ENCODE results near the gene LGMN. TPM values are rescaled to one million over a fixed set of nuclear protein-coding genes. Genes with fewer than 3 reads are reported as not detected.
"Not testable (repeated sequence)": the region's sequence is repeated elsewhere in the genome, so short reads cannot be mapped to it uniquely, and the experiment has no call there.

Gene LGMN
- 100 to 1,000 TPM; 117 to 139 (median 127) TPM for polyA plus RNA-seq (ENCODE audit: insufficient read length in 4 of 4)

DNA sequence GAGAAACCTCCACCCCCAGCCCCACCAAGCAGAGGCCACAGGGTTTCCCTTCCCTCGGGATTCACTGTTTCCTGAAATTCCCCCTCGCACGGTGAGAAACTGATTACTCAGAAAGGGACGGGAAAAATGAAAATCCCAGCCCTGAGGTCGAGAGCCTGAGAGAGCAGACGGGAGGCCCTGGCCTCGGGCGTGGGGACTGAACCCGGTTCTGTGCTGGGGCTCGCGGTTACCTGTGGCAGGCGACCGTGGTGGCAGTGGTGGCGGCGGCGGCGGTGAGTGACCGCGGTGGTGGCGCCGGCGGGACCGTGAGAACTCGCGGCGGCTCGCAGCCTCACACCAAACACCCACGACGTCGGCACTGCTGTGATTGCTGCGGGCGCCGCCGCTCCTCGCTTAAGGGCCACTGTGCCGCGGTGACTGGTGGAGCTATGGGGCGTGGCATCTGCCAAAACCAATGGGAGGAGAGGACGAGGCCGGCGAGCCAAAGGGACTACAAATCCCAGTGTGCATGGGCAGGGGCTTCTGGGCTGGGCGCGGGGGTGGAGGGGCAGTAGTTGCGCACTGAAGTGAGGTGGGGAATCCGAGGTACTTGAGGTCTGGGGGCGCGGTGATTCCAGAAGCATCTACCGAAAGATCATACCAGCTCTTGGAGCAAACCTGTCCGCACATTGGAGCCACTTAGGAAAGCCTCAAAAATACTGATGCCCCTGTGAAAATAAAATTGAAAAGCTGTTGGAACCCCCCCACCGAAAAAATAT lies at the start of gene LGMN:
Gene LGMN (minus strand): TSS at position 369 of the 758 bp plus-strand sequence. CDS start 15,841 bp downstream, outside the sequence.
- DNase-seq (ENCODE audit: low read depth in 4 of 4, low spot score in 2 of 4), result peak; percentile 64 to 86 (median 78)

- no peak for DNase-seq (ENCODE audit: low read depth in 4 of 4, low spot score in 2 of 4)
These were observed 46.5 kb upstream of the LGMN start for GRCh38 chr14:92794961-92795360.

DNA sequence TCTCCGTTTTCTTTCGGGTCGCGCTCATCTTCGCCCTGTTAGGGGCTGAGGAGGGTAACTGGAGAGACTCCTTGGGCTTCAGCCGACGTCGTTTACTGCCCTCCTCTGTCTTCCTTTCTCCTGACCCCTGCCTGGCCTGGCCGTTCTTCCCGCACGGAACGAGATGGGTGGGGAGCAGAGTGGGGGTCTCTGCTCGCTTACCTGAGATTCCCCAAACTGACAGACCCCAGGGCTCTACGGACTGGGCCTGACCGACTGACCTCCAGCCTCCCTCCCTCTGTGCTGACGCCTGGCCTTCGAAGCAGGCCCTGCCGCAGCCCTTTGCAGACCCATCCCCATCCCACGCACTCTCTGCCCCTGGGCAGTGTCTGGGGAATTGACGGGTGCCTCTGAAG lies 46.1 kb upstream of the LGMN start:
- peak in 1 of 4 donors; percentile 11 for DNase-seq (ENCODE audit: low read depth in 4 of 4, low spot score in 2 of 4)

DNA sequence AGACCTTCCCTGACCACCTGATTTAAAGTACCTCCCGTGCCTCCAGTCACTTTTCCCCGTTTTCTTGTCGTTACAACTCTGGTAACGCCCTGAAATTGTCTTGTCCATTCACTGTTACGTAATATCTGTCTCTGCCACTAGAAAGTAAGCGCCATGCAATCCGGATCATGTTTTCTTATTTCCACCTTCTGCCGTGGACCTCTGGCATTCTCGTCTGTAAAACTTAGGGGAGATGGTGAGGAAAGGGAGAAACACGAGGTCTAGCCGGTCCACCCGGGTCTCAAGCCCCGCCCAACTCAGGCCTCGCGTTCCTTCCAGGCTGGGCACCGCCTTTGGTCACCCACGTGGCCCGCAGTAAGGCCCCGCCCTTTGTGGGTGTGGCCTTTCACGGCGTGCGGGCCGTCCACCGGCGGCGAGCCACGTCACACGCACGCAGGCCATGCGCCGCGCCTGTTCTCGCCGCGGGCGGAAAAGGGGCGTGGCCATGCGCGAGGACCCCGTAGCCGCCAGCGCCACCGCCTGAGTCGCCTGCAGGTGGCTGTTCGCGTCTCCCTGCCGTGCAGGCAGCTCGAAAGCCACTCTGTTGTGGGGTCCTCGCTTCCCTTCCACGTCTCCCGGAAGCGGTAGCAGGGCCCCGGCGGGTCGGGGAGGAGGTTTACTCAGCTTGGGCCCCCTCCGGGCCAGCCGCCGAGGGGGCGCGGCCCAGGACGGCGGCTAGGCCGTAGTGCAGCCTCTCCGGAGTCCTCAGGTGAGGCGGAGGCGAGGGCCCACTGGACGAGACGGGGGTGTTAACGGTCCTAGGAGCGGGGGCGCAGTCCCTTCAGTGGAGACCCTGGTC lies 45.5 kb upstream of the LGMN start, which contains the start of gene GOLGA5:
Gene GOLGA5 (plus strand): TSS at position 597 of the 838 bp plus-strand sequence. CDS start 3,133 bp downstream, outside the sequence.
- DNase-seq (ENCODE audit: low read depth in 4 of 4, low spot score in 2 of 4), result peak; percentile 90 to 95 (median 93)

DNA sequence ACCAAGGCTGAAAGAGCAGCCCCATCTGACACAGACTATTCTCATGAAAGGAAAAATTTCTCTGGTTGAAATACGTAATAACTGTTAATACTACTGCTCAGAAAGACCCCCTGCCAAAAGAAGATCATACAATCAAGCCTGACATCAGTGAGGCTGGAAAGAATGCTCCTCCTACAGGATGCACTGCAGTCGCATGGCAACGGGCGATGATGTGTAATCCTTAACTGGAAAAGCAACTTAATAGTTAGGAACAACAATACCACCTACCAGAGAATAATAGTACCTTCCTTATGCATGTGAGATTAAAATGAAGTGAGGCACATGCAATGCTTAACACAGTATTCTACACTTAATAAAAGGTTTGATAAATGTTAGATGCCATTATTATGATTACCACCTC lies 44.5 kb upstream of the LGMN start:
- no peak for DNase-seq (ENCODE audit: low read depth in 4 of 4, low spot score in 2 of 4)

DNA sequence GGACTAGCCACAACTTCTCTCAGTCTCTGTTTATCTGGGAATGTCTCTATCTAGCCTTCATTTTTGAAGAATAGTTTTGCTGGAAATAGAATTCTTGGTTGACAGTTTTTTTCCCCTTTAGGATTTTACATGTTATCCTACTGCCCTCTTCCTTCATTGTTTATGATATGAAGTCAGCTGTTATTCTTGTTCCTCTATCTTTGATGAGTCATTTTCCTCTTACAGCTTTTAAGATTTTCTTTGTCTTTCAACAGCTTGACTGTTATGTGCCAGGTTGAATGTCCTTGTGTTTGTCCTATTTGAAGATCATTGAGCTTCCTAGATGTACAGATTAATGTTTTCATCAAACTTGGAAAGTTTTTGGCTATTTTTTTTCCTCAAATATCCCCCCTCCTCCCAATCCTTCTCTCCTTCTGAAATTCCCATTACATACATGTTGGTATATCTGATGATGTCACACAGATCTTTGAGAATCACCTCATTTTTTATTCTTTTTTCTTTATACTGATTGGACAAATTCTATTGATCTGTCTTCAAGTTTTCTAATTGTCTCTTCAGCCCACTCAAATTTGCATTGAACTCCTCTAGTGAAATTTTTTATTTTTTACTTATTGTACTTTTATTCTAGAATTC lies 41.1 kb upstream of the LGMN start:
- no peak for DNase-seq (ENCODE audit: low read depth in 4 of 4, low spot score in 2 of 4)

- DNase-seq (ENCODE audit: low read depth in 4 of 4, low spot score in 2 of 4), result no peak
These were observed 39.1 kb upstream of the LGMN start for GRCh38 chr14:92787554-92787953.

DNA sequence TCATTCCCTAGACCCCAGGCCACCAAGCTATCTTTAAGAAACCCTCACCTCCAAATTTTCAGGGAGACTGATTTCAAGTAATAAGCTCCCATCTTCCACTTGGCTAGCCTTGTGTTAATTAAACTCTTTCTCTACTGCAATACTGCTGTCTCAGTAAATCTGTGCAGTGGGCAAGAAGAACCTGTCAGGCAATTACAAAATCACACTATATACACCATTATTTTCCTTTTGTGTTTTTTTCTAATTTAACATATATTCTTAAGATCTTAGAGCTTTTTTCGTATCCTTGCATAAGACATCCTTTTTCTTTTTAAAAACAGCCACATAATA lies 38.0 kb upstream of the LGMN start:
- DNase-seq (ENCODE audit: low read depth in 4 of 4, low spot score in 2 of 4), result no peak

DNA sequence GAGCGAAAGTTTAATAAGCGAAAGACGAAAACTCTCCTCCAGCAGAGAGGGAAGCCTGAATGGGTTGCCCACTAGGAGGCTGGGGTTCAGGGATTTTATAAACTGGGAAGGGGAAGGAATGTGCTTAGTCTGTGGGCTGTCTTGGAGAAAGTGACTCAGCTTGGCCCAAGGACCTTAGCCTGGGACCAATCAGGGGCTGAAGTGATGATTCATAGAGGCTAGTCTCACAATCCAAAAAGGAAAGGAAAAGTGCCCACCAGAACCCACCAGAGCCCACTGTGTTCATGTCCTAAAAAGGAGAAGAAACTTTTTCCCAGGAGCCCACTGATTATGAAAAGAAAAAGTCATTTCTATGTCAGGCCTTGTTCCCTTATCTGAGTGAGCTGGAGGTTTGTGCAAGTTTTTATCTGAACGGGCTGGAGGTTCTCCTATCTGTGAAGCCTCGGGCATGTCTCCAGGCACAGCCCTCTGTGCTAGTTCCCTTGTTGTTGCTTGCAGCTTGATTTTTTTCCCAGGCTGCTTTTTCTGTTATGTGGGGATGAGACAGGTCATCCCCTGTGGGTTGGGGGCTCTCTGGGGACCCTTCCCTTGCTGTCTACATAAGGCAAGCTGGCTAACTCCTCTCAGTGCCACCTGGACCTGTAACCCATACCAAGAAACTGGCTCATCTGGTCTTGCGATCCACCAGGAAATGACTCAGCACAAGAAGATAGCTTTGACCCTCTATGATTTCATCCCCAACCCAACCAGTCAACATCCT lies 37.4 kb upstream of the LGMN start:
- DNase-seq (ENCODE audit: low read depth in 4 of 4, low spot score in 2 of 4), result no peak

GRCh38 chr14:92783813-92784431 lies 35.5 kb upstream of the LGMN start:
- DNase-seq (ENCODE audit: low read depth in 4 of 4, low spot score in 2 of 4), result peak in 2 of 4 donors; percentile 18 to 63

GRCh38 chr14:92781350-92781749 lies 32.9 kb upstream of the LGMN start:
- DNase-seq (ENCODE audit: low read depth in 4 of 4, low spot score in 2 of 4), result no peak

- no peak for DNase-seq (ENCODE audit: low read depth in 4 of 4, low spot score in 2 of 4)
These were observed 32.2 kb upstream of the LGMN start for GRCh38 chr14:92780444-92781232.

DNA sequence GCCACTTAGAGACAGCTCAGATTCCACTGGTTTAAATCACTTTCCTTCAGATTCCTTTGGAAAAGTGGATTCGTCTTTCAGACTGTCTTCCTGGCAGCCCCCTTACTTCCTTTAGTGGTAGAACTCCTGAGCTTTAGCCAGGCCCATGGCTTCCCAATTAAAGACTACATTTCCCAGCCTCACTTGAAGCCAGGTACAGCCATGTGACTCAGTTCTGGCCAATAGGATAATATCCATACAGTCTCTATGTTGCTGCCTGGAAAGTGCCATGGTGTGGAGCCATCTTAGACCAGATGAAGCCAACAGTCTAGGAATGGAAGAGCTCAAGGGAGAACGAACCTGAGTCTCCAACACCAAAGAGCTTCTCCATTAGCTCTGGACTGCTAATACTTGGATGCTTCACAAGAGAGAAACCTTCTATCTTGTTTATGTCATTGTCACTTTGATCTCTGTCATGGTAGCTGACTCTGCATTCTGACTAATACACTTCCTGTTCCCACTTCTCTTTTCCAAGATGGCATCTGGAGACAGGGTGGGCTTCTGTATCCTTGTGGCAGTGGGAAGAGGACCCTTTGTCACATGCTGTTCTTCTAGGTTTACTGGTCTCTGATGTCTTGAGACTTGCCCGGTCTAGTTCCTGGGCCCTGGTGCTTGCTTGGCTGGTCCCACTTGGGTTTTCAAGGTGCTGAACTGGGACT lies 30.6 kb upstream of the LGMN start:
- not testable (repeated sequence) for DNase-seq (ENCODE audit: low read depth in 4 of 4, low spot score in 2 of 4)

DNA sequence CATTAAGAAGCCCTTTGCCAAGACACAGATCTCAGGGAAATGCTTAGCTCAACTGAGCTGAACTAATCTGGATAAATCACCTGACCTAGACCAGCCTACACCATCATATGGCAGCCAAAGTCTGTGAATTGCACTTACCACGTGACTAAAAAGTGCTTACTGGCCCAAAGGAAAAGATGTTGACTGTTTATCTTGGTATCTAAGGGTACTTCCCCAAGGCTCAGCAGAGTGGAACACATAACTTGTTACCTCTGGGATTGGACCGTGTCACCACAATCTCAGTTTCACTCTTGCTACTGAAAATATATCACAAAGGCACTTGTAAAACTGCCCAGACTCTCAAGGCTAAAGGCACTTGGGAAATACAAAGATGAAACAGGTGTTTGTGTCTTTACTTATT lies 26.9 kb upstream of the LGMN start:
- DNase-seq (ENCODE audit: low read depth in 4 of 4, low spot score in 2 of 4), result peak in 1 of 4 donors; percentile 17

DNA sequence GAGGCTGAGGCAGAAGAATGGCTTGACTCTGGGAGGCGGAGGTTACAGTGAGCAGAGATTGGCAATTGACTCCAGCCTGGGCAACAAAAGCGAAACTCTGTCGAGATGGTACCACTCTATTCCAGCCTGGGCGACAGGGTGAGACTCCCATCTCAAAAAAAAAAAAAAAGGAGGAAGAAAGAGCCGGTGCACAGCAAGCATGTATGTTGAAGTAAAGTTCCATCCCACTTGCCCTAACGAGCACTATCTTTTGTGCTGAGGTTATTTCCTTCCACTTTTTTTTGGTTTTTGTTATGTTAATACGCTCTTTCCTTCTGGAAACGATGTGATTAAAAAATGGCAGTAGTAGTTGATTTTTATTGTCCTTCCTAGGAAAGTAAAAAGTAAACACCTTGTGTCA lies 26.1 kb upstream of the LGMN start:
- no peak for DNase-seq (ENCODE audit: low read depth in 4 of 4, low spot score in 2 of 4)

GRCh38 chr14:92770484-92770883 lies 22.1 kb upstream of the LGMN start:
- DNase-seq (ENCODE audit: low read depth in 4 of 4, low spot score in 2 of 4), result no peak

- no peak for DNase-seq (ENCODE audit: low read depth in 4 of 4, low spot score in 2 of 4)
These were observed 20.4 kb upstream of the LGMN start for GRCh38 chr14:92768795-92769194.

DNA sequence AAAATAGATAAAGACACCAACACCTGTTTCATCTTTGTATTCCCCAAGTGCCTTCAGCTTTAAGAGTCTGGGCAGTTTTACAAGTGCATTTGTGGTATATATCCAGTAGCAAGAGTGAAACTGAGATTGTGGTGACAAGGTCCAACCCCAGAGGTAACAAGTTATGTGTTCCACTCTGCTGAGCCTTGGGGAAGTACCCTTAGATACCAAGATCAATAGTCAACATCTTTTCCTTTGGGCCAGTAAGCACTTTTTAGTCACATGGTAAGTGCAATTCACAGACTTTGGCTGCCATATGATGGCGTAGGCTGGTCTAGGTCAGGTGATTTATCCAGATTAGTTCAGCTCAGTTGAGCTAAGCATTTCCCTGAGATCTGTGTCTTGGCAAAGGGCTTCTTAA lies 19.8 kb upstream of the LGMN start:
- peak in 1 of 4 donors; percentile 13 for DNase-seq (ENCODE audit: low read depth in 4 of 4, low spot score in 2 of 4)
